Measurements from ENCODE around the gene IGFBP1. TPM values are rescaled to one million over a fixed set of nuclear protein-coding genes. Genes with fewer than 3 reads are reported as not detected.
"Not testable (repeated sequence)": the region's sequence is repeated elsewhere in the genome, so short reads cannot be mapped to it uniquely, and the experiment has no call there.

The IGFBP1 gene
- not detected for total RNA-seq

GRCh38 chr7:45888185-45888992, at the start of gene IGFBP1:
IGFBP1 (plus strand) TSS chr7:45888488; CDS start chr7:45888653, 165 bp downstream.
- FAIRE-seq (no peak), DNase-seq (ENCODE audit: low spot score in 2 of 2) (peak in 1 of 2 donors; percentile 52)

GRCh38 chr7:45838852-45839251, 49.4 kb upstream of the IGFBP1 start:
- not testable (repeated sequence) for FAIRE-seq

GRCh38 chr7:45841926-45842717, 46.2 kb upstream of the IGFBP1 start:
- not testable (repeated sequence) for DNase-seq (ENCODE audit: low spot score in 2 of 2); FAIRE-seq

More at GRCh38 chr7:45838852-45839251, 49.4 kb upstream of the IGFBP1 start:
- DNase-seq (ENCODE audit: low spot score in 2 of 2) = not testable (repeated sequence)

GRCh38 chr7:45846536-45846935, 41.8 kb upstream of the IGFBP1 start:
- not testable (repeated sequence) for FAIRE-seq

GRCh38 chr7:45848734-45849133, 39.6 kb upstream of the IGFBP1 start:
- not testable (repeated sequence) for FAIRE-seq; DNase-seq (ENCODE audit: low spot score in 2 of 2)

More at GRCh38 chr7:45846536-45846935, 41.8 kb upstream of the IGFBP1 start:
- DNase-seq (ENCODE audit: low spot score in 2 of 2) = not testable (repeated sequence)

- not testable (repeated sequence) for FAIRE-seq; DNase-seq (ENCODE audit: low spot score in 2 of 2)
These were observed 35.3 kb upstream of the IGFBP1 start for GRCh38 chr7:45852984-45853383.

GRCh38 chr7:45853491-45853890, 34.8 kb upstream of the IGFBP1 start:
- FAIRE-seq = not testable (repeated sequence)

GRCh38 chr7:45855680-45856079, 32.6 kb upstream of the IGFBP1 start:
- DNase-seq (ENCODE audit: low spot score in 2 of 2) = not testable (repeated sequence)

More at GRCh38 chr7:45853491-45853890, 34.8 kb upstream of the IGFBP1 start:
- not testable (repeated sequence) for DNase-seq (ENCODE audit: low spot score in 2 of 2)

GRCh38 chr7:45856888-45857287, 31.4 kb upstream of the IGFBP1 start:
- FAIRE-seq; DNase-seq (ENCODE audit: low spot score in 2 of 2): not testable (repeated sequence)

More at GRCh38 chr7:45855680-45856079, 32.6 kb upstream of the IGFBP1 start:
- FAIRE-seq = not testable (repeated sequence)

GRCh38 chr7:45863715-45864114, 24.6 kb upstream of the IGFBP1 start:
- DNase-seq (ENCODE audit: low spot score in 2 of 2) = no peak
- no peak for FAIRE-seq

- DNase-seq (ENCODE audit: low spot score in 2 of 2) = no peak
- no peak for FAIRE-seq
These were observed 22.5 kb upstream of the IGFBP1 start for GRCh38 chr7:45865594-45866410.

- FAIRE-seq (no peak), DNase-seq (ENCODE audit: low spot score in 2 of 2) (no peak)
These were observed 20.8 kb upstream of the IGFBP1 start for GRCh38 chr7:45867471-45867870.

GRCh38 chr7:45869426-45869825, 18.9 kb upstream of the IGFBP1 start:
- FAIRE-seq (no peak), DNase-seq (ENCODE audit: low spot score in 2 of 2) (no peak)

GRCh38 chr7:45872116-45873034, 15.9 kb upstream of the IGFBP1 start:
- no peak for FAIRE-seq
- no peak for DNase-seq (ENCODE audit: low spot score in 2 of 2)

GRCh38 chr7:45873035-45873354, 15.3 kb upstream of the IGFBP1 start, which contains the start of gene CCDC201:
CCDC201 (minus strand) TSS chr7:45873082; CDS start chr7:45873007, 75 bp downstream.
- FAIRE-seq = no peak
- DNase-seq (ENCODE audit: low spot score in 2 of 2) = no peak

- FAIRE-seq (no peak), DNase-seq (ENCODE audit: low spot score in 2 of 2) (no peak)
These were observed 14.9 kb upstream of the IGFBP1 start for GRCh38 chr7:45873355-45873754.

GRCh38 chr7:45874408-45875131, 13.7 kb upstream of the IGFBP1 start:
- DNase-seq (ENCODE audit: low spot score in 2 of 2) (no peak), FAIRE-seq (no peak)

- FAIRE-seq = no peak
- DNase-seq (ENCODE audit: low spot score in 2 of 2) = no peak
These were observed 11.8 kb upstream of the IGFBP1 start for GRCh38 chr7:45876519-45876918.
